SU-DHL-6 (cell line): Measurements from ENCODE around the gene FBXO42.

Experiments
- H2AFZ ChIP-seq: fragments of 200-600 bp; sonication (generic); 2 replicates; pipeline ENCODE4 v1.6.1; 2014; ENCODE audit warnings: low read depth, mild to moderate bottlenecking, moderate library complexity, mixed read lengths, antibody characterized with exemption, low read length; ENCODE audit not compliant: severe bottlenecking
- H3F3A ChIP-seq: fragments of 200-600 bp; shearing (Covaris generic); 2 replicates; pipeline ENCODE4 v1.6.0; 2016; ENCODE audit warnings: antibody characterized with exemption, mild to moderate bottlenecking; ENCODE audit not compliant: insufficient read depth
- H3K27ac ChIP-seq: fragments of 200-600 bp; sonication (generic); 2 replicates; pipeline ENCODE4 v1.5.1; 2016; ENCODE audit warnings: low read depth, mild to moderate bottlenecking, low read length, moderate library complexity, mixed read lengths
- H3K27me3 ChIP-seq: fragments of 200-600 bp; sonication (generic), shearing (Covaris generic); 2 replicates; pipeline ENCODE4 v1.6.0; 2014; ENCODE audit warnings: mild to moderate bottlenecking, low read length
- H3K36me3 ChIP-seq: fragments of 200-600 bp; sonication (generic); 2 replicates; pipeline ENCODE4 v1.6.1; 2014; ENCODE audit warnings: mild to moderate bottlenecking, low read length, mixed read lengths
- H3K4me2 ChIP-seq: fragments of 300-600, 200-600 bp; shearing (Covaris generic), sonication (generic); 2 replicates; pipeline ENCODE4 v1.6.0; 2014; ENCODE audit warnings: low read length, low read depth, mild to moderate bottlenecking; ENCODE audit not compliant: poor library complexity, severe bottlenecking
- H3K4me3 ChIP-seq: fragments of 200-600 bp; sonication (generic); 2 replicates; pipeline ENCODE4 v1.5.1; 2014; ENCODE audit warnings: antibody characterized with exemption, low read length, mild to moderate bottlenecking, mixed read lengths; ENCODE audit not compliant: insufficient read depth, poor library complexity, severe bottlenecking
- H3K79me2 ChIP-seq: fragments of 200-600 bp; sonication (generic); 2 replicates; pipeline ENCODE4 v1.6.1; 2014; ENCODE audit warnings: mild to moderate bottlenecking, low read length, moderate library complexity; ENCODE audit not compliant: insufficient read depth
- H3K9ac ChIP-seq: fragments of 200-600 bp; sonication (generic); 2 replicates; pipeline ENCODE4 v1.7.0; 2014; ENCODE audit warnings: mild to moderate bottlenecking, low read length
- H3K9me2 ChIP-seq: fragments of 200-600 bp; sonication (generic); replicated peaks from 2 replicates; pipeline ENCODE4 v1.6.1; 2014; ENCODE audit warnings: low read length; ENCODE audit not compliant: insufficient read depth
- H3K9me3 ChIP-seq: fragments of 200-600 bp; sonication (generic); 2 replicates; pipeline ENCODE4 v1.6.1; 2014; ENCODE audit warnings: low read length, mixed read lengths; ENCODE audit not compliant: insufficient read depth
- H4K20me1 ChIP-seq: fragments of 200-600 bp; sonication (generic); 2 replicates; pipeline ENCODE4 v1.6.1; 2014; ENCODE audit warnings: low read depth, mild to moderate bottlenecking, antibody characterized with exemption, low read length, moderate library complexity, mixed read lengths
- CTCF ChIP-seq: fragments of 200-600 bp; sonication (generic); IDR thresholded peaks from one replicate; pipeline ENCODE4 v1.5.1; 2017; ENCODE audit warnings: antibody characterized with exemption, mild to moderate bottlenecking, low read length, moderate library complexity; ENCODE audit not compliant: insufficient read depth, poor library complexity, severe bottlenecking
- EZH2phosphoT487 ChIP-seq: fragments of 200-600 bp; sonication (generic), shearing (Covaris generic); conservative IDR thresholded peaks from 2 replicates; pipeline ENCODE4 v1.6.1; 2018; ENCODE audit warnings: mild to moderate bottlenecking, antibody characterized with exemption, low read length, moderate library complexity, mixed read lengths

The FBXO42 gene

GRCh38 chr1:16210581-16210980 is 141.7 kb downstream of the FBXO42 start:
- Histone ChIP-seq H3K27me3 (no peaks in the 10 kb centered on the region), H3K27ac (no peak overlapping the region), H3K4me2 (no peak overlapping the region), H3K9ac (no peak overlapping the region), H3K9me3 (no peaks in the 10 kb centered on the region), H3K79me2 (no peaks in the 10 kb centered on the region), H3F3A (no peaks in the 10 kb centered on the region), H3K4me3 (no peak overlapping the region), H4K20me1 (no peaks in the 10 kb centered on the region), H2AFZ (no peak overlapping the region), H3K36me3 (no peaks in the 10 kb centered on the region), H3K9me2 (no peaks in the 10 kb centered on the region)
- no peak for TF ChIP-seq CTCF
- no peak for TF ChIP-seq EZH2phosphoT487

DNA sequence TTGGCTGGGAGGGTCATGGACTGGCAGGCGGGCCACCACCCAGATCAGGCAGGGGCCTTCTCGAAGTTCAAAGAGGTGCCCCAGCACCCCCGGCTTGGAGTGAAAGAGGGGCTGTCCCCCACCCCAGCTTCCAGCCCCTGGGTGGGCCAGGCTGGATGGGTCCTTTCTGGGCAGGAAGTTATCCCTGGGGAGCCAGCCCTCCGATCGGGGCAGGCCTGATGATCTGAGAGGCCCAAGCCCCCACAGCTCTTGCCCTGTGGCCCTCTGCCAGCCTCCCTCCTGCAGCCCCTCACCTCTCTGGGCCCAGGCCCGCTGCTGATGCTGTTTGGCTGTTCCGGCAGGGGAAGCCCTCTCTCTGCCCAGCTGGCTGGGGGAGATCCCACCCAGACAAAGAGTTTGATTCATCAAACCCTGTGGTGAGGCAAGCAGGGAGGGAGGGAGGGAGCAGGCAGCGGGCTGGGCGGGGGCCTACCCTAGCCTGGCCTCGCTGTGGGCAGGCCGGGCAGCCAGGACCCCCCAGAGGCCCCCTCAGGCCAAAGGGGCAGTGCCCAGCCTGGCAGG is 142.4 kb downstream of the FBXO42 start:
- no peak overlapping the region for H3K4me3 ChIP-seq
- no peaks in the 10 kb centered on the region for H3K79me2 ChIP-seq
- H3K27ac ChIP-seq: no peak overlapping the region
- no peaks in the 10 kb centered on the region for H3F3A ChIP-seq
- no peaks in the 10 kb centered on the region for H3K9me2 ChIP-seq
- H2AFZ ChIP-seq: no peak overlapping the region
- H3K9ac ChIP-seq: no peak overlapping the region
- H3K9me3 ChIP-seq: no peaks in the 10 kb centered on the region
- H3K27me3 ChIP-seq: no peaks in the 10 kb centered on the region
- H3K36me3 ChIP-seq: no peaks in the 10 kb centered on the region
- no peaks in the 10 kb centered on the region for H4K20me1 ChIP-seq
- no peak for TF ChIP-seq CTCF
- TF ChIP-seq EZH2phosphoT487: no peak
- H3K4me2 ChIP-seq: no peak overlapping the region

DNA sequence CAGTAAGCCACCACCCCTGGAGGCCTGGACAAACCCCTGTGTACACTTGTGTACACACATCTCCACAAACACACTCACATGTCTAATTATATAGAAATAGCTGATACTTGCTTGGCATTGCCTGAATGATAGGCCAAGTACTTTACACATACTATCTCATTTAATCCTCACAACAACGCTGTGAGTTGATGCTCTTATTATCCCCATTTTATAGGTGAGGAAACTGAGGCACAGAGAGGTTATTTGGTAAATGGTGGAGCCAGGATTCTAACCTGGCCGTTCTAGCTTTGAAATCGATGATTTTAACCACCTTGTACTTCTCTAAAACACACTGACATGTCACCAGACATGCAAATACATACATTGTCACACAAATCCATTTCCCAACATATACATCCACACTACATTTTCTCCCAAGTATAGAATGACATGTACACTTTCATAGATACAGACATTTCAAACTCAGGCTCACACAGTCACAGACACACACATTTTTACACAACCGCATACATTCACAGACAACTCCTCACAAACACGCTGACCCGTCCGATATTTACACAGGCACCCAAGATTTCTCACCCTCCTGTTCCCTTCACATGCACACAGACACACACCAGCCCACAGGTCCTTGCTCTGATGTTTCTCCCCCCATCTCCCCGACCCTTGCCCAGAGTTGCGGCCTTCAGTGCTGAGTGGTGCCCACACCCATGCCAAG is 143.0 kb downstream of the FBXO42 start:
- Histone ChIP-seq H3K27me3 (no peaks in the 10 kb centered on the region), H3K27ac (no peak overlapping the region), H3K9me3 (no peaks in the 10 kb centered on the region), H3K36me3 (no peaks in the 10 kb centered on the region), H3K9ac (no peak overlapping the region), H3F3A (no peaks in the 10 kb centered on the region), H3K4me2 (no peak overlapping the region), H3K79me2 (no peaks in the 10 kb centered on the region), H2AFZ (no peak overlapping the region), H3K9me2 (no peaks in the 10 kb centered on the region), H4K20me1 (no peaks in the 10 kb centered on the region), H3K4me3 (no peak overlapping the region)
- TF ChIP-seq EZH2phosphoT487 (no peak), CTCF (no peak)
